ENCODE data around the gene FABP7. TPM values are rescaled to one million over a fixed set of nuclear protein-coding genes. Genes with fewer than 3 reads are reported as not detected.

FABP7 gene
- total and polyA plus RNA-seq, 2 of the 13 experiments (the other 11 are each of a cell fraction or from before 2014, with no cell fraction given): not detected

- TF ChIP-seq, protein P1, sequence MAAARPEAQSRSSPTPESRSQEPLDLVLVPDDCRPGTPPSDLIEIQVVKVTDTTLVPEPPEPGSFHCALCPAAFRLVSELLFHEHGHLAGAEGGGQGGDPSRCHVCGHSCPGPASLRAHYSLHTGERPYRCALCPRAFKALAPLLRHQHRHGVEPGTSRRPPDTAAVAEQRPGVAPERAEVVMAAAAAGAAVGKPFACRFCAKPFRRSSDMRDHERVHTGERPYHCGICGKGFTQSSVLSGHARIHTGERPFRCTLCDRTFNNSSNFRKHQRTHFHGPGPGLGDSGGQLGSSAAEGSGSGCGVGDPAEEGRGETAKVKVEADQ (CRISPR knock-in tag; IDR thresholded peaks at IDR 0.05; ENCODE audit: borderline replicate concordance): peak; percentile 94
- peak; percentile 82; the same call in 1 of the 2 replicates for TF ChIP-seq ZNF280D (CRISPR knock-in tag; IDR thresholded peaks at IDR 0.05)
- TF ChIP-seq FOXA1 (IDR thresholded peaks at IDR 0.05): no peak
- TF ChIP-seq FOXA1 (CRISPR knock-in tag; IDR thresholded peaks at IDR 0.05): peak; percentile 65
- peak; percentile 99 for TF ChIP-seq ZNF605 (CRISPR knock-in tag; IDR thresholded peaks at IDR 0.05)
- 0 out of 2 replicates have a peak, but pooled peaks have one; percentile 12 for TF ChIP-seq KDM1A (CRISPR knock-in tag; IDR thresholded peaks at IDR 0.05)
- peak; percentile 92 for TF ChIP-seq HES4 (CRISPR knock-in tag; IDR thresholded peaks at IDR 0.05; ENCODE audit: borderline replicate concordance)
- TF ChIP-seq SMAD9 (CRISPR knock-in tag; IDR thresholded peaks at IDR 0.05): no peak
- 0 out of 2 replicates have a peak, but pooled peaks have one; percentile 63 for TF ChIP-seq NFIB (CRISPR knock-in tag; IDR thresholded peaks at IDR 0.05; ENCODE audit: borderline replicate concordance)
- peak; percentile 35; the same call in 1 of the 2 replicates for TF ChIP-seq NCOA2 (CRISPR knock-in tag; IDR thresholded peaks at IDR 0.05)
- TF ChIP-seq FOXM1 (CRISPR knock-in tag; IDR thresholded peaks at IDR 0.05): no peak
- peak; percentile 91 for TF ChIP-seq CTCF (CRISPR knock-in tag; IDR thresholded peaks at IDR 0.05)
- TF ChIP-seq MTA1 (CRISPR knock-in tag; IDR thresholded peaks at IDR 0.05; ENCODE audit: borderline replicate concordance): peak; percentile 98
- 0 out of 2 replicates have a peak, but pooled peaks have one; percentile 69 for TF ChIP-seq ZBTB8A (CRISPR knock-in tag; IDR thresholded peaks at IDR 0.05; ENCODE audit: borderline replicate concordance, low read depth)
- TF ChIP-seq PAX8 (CRISPR knock-in tag; IDR thresholded peaks at IDR 0.05; ENCODE audit: borderline replicate concordance): peak; percentile 60; the same call in 1 of the 2 replicates
- TF ChIP-seq CENPX (CRISPR knock-in tag; IDR thresholded peaks at IDR 0.05): no peak
- TF ChIP-seq ZNF180 (CRISPR knock-in tag; IDR thresholded peaks at IDR 0.05; ENCODE audit: borderline replicate concordance, low read depth): no peak
- TF ChIP-seq ZNF670 (CRISPR knock-in tag; IDR thresholded peaks at IDR 0.05; ENCODE audit: borderline replicate concordance): peak; percentile 88; the same call in 1 of the 2 replicates
- TF ChIP-seq SRSF9 (IDR thresholded peaks at IDR 0.05; ENCODE audit: borderline replicate concordance, insufficient read depth, low read depth, low read length, poor library complexity, severe bottlenecking): no peak
- peak; percentile 40; the same call in 1 of the 2 replicates for TF ChIP-seq NCOR1 (IDR thresholded peaks at IDR 0.05; ENCODE audit: borderline replicate concordance, low read length)
- peak; percentile 97 for TF ChIP-seq ZMYM2 (CRISPR knock-in tag; IDR thresholded peaks at IDR 0.05)
- TF ChIP-seq, protein P2, sequence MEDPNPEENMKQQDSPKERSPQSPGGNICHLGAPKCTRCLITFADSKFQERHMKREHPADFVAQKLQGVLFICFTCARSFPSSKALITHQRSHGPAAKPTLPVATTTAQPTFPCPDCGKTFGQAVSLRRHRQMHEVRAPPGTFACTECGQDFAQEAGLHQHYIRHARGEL (CRISPR knock-in tag; IDR thresholded peaks at IDR 0.05): peak; percentile 91
- TF ChIP-seq REL (CRISPR knock-in tag; conservative IDR thresholded peaks at IDR 0.05): peak; percentile 85; the same call in 1 of the 2 replicates
Measured at GRCh38 chr6:122789182-122790027, 9.9 kb downstream of the FABP7 start, which contains the start of gene SMPDL3A (continued).
